HepG2 (cell line): Measurements from ENCODE around the gene POLDIP3. TPM values are rescaled to one million over a fixed set of nuclear protein-coding genes. Genes with fewer than 3 reads are reported as not detected.

Source experiments
- CSRNP1 ChIP-seq: sonication (generic); formaldehyde crosslinking; IDR thresholded peaks from 2 replicates; pipeline ENCODE4 v1.8.1; 2023; ENCODE audit warnings: mild to moderate bottlenecking, missing genetic modification reagents
- ELF1 ChIP-seq: sonication (generic); formaldehyde crosslinking; IDR thresholded peaks from 2 replicates; pipeline ENCODE4 v1.4.0; 2020; ENCODE audit warnings: missing genetic modification reagents
- FOXK1 ChIP-seq: sonication (generic); formaldehyde crosslinking; IDR thresholded peaks from 2 replicates; pipeline ENCODE4 v1.4.0; 2020; ENCODE audit warnings: low read depth, missing genetic modification reagents, borderline replicate concordance
- HIC2 ChIP-seq: sonication (generic); formaldehyde crosslinking; IDR thresholded peaks from 2 replicates; pipeline ENCODE4 v1.9.0; 2022; ENCODE audit warnings: low read depth, missing genetic modification reagents
- PLRG1 ChIP-seq: fragments of 450-650 bp; conservative IDR thresholded peaks from 2 replicates; pipeline ENCODE4 v1.6.1; 2016
- RBAK ChIP-seq: sonication (generic); formaldehyde crosslinking; IDR thresholded peaks from 2 replicates; pipeline ENCODE4 v1.5.1; 2020; ENCODE audit warnings: mild to moderate bottlenecking, missing genetic modification reagents
- RFXAP ChIP-seq: sonication (generic); formaldehyde crosslinking; IDR thresholded peaks from 2 replicates; pipeline ENCODE4 v1.4.0; 2020; ENCODE audit warnings: missing genetic modification reagents, borderline replicate concordance
- RNF2 ChIP-seq: fragments of 450-650 bp; conservative IDR thresholded peaks from 2 replicates; pipeline ENCODE4 v1.6.1; 2016; ENCODE audit warnings: low read depth
- STAT6 ChIP-seq: sonication (generic); formaldehyde crosslinking; IDR thresholded peaks from 2 replicates; pipeline ENCODE4 v1.4.0; 2020; ENCODE audit warnings: missing genetic modification reagents, mild to moderate bottlenecking, borderline replicate concordance
- TCF7 ChIP-seq: sonication (generic); IDR thresholded peaks from 2 replicates; pipeline ENCODE4 v1.6.1; 2016; ENCODE audit warnings: antibody characterized with exemption, low read depth
- ZBTB1 ChIP-seq: sonication (generic); formaldehyde crosslinking; IDR thresholded peaks from 2 replicates; pipeline ENCODE4 v1.4.0; 2020; ENCODE audit warnings: missing genetic modification reagents, borderline replicate concordance
- ZBTB7A ChIP-seq: sonication (generic); formaldehyde crosslinking; IDR thresholded peaks from 2 replicates; pipeline ENCODE4 v1.8.0; 2022; ENCODE audit warnings: mild to moderate bottlenecking, missing genetic modification reagents
- ZNF598 ChIP-seq: sonication (generic); formaldehyde crosslinking; IDR thresholded peaks from 2 replicates; pipeline ENCODE4 v1.5.1; 2020; ENCODE audit warnings: mild to moderate bottlenecking, missing genetic modification reagents, borderline replicate concordance
- ZNF772 ChIP-seq: sonication (generic); formaldehyde crosslinking; IDR thresholded peaks from 2 replicates; pipeline ENCODE4 v1.5.0; 2020; ENCODE audit warnings: mild to moderate bottlenecking, missing genetic modification reagents
- polyA plus RNA-seq, 8 experiments: library from polyadenylated mRNA; depleted of rRNA in 3 of 8; stranded (reverse) in 7 of 8; unstranded in 1 of 8; fragments of >200 nt; fragmentation: Illumina TruSeq in 4 of 8; extraction: Trizol in 4 of 8; gene quantifications; 2 replicates each; pipeline versions ENCODE4 v1.2.1 to v1.2.3, GENCODE V29; 2011 to 2016; ENCODE audit warnings: low read depth in 4 of 8, missing spikeins in 1 of 8, mixed read lengths in 1 of 8; ENCODE audit not compliant: insufficient read depth in 1 of 8
- total RNA-seq, 5 experiments: library from RNA; depleted of rRNA; stranded (reverse); fragments of >200 nt; fragmentation: Illumina TruSeq; extraction: Trizol; gene quantifications; 2 replicates each; pipeline ENCODE4 v1.2.3, GENCODE V29; 2016; ENCODE audit warnings: low read depth in 1 of 5
- TF ChIP-seq, protein P1 (sequence below): sonication (generic); formaldehyde crosslinking; IDR thresholded peaks from 2 replicates; pipeline ENCODE4 v1.4.0; 2020; ENCODE audit warnings: missing genetic modification reagents
- TF ChIP-seq, protein P2 (sequence below): sonication (generic); formaldehyde crosslinking; IDR thresholded peaks from 2 replicates; pipeline ENCODE4 v1.4.0; 2020; ENCODE audit warnings: missing genetic modification reagents, borderline replicate concordance

Gene POLDIP3
- total and polyA plus RNA-seq, 2 of the 13 experiments (the other 11 are each of a cell fraction or from before 2014, with no cell fraction given) = 45.8 to 47.4 TPM

DNA sequence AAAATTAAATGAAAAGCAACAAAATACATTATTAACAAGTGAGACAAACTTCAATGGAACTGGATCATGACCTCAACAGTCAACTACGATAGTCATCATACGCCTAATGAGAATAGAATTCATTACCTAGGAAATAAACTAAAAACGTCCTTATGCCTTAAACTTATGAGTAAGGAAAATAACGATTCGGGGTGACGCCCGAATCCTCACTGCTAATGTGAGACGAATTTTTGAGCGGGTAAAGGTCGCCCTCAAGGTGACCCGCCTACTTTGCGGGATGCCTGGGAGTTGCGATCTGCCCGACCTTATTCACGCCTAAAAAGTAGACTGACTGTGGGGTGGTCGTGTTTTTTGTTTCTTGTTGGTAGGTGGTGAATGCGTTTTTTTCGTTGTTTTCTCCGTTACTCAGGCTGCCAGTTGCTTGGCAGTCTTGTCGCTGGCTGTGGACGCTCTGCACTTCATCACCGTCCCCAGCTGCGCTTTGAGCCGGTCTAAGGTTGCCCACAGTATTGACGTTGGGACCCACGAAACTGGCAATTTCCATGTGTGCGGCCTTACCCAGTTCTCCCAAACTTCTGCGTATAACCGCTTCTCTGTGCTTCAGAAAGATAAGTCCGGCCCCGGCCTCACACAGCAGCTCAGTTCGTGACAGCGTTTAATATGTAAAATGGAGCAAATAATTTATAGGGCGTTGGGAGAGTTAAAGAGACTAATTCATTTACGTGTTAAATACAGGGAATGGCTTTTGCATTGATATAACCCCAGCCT is 593 bp upstream of the POLDIP3 start (continued):
- TF ChIP-seq, protein P1, sequence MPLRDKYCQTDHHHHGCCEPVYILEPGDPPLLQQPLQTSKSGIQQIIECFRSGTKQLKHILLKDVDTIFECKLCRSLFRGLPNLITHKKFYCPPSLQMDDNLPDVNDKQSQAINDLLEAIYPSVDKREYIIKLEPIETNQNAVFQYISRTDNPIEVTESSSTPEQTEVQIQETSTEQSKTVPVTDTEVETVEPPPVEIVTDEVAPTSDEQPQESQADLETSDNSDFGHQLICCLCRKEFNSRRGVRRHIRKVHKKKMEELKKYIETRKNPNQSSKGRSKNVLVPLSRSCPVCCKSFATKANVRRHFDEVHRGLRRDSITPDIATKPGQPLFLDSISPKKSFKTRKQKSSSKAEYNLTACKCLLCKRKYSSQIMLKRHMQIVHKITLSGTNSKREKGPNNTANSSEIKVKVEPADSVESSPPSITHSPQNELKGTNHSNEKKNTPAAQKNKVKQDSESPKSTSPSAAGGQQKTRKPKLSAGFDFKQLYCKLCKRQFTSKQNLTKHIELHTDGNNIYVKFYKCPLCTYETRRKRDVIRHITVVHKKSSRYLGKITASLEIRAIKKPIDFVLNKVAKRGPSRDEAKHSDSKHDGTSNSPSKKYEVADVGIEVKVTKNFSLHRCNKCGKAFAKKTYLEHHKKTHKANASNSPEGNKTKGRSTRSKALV (CRISPR knock-in tag) = peak; percentile 83
- TF ChIP-seq ZNF598 (CRISPR knock-in tag) = no peak
- peak; percentile 90; the same call in 1 of the 2 replicates for TF ChIP-seq STAT6 (CRISPR knock-in tag)
- no peak; the same call in 1 of the 2 replicates for TF ChIP-seq HIC2
- TF ChIP-seq ZBTB7A (CRISPR knock-in tag) = peak; percentile 71; the same call in 1 of the 2 replicates
- TF ChIP-seq ZBTB1 = peak; percentile 94
- peak; percentile 28; the same call in 1 of the 2 replicates for TF ChIP-seq RBAK
- peak; percentile 95; the same call in 1 of the 2 replicates for TF ChIP-seq CSRNP1 (CRISPR knock-in tag)
- peak; percentile 67; the same call in 1 of the 2 replicates for TF ChIP-seq FOXK1 (CRISPR knock-in tag)
- peak; percentile 90 for TF ChIP-seq RFXAP (CRISPR knock-in tag)
- TF ChIP-seq, protein P2, sequence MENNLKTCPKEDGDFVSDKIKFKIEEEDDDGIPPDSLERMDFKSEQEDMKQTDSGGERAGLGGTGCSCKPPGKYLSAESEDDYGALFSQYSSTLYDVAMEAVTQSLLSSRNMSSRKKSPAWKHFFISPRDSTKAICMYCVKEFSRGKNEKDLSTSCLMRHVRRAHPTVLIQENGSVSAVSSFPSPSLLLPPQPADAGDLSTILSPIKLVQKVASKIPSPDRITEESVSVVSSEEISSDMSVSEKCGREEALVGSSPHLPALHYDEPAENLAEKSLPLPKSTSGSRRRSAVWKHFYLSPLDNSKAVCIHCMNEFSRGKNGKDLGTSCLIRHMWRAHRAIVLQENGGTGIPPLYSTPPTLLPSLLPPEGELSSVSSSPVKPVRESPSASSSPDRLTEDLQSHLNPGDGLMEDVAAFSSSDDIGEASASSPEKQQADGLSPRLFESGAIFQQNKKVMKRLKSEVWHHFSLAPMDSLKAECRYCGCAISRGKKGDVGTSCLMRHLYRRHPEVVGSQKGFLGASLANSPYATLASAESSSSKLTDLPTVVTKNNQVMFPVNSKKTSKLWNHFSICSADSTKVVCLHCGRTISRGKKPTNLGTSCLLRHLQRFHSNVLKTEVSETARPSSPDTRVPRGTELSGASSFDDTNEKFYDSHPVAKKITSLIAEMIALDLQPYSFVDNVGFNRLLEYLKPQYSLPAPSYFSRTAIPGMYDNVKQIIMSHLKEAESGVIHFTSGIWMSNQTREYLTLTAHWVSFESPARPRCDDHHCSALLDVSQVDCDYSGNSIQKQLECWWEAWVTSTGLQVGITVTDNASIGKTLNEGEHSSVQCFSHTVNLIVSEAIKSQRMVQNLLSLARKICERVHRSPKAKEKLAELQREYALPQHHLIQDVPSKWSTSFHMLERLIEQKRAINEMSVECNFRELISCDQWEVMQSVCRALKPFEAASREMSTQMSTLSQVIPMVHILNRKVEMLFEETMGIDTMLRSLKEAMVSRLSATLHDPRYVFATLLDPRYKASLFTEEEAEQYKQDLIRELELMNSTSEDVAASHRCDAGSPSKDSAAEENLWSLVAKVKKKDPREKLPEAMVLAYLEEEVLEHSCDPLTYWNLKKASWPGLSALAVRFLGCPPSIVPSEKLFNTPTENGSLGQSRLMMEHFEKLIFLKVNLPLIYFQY (CRISPR knock-in tag) = peak; percentile 47; the same call in 1 of the 2 replicates
- no peak for TF ChIP-seq RNF2
- TF ChIP-seq ZNF772 (CRISPR knock-in tag) = no peak
- TF ChIP-seq PLRG1 = no peak
- no peak for TF ChIP-seq TCF7
- no peak for TF ChIP-seq ELF1 (CRISPR knock-in tag)
